ENCODE results near the gene CBX8. TPM values are rescaled to one million over a fixed set of nuclear protein-coding genes. Genes with fewer than 3 reads are reported as not detected.
A peak's percentile ranks its signal among the peaks of the same experiment; 100 is the strongest.

The CBX8 gene
- total and polyA plus RNA-seq, 2 of the 13 experiments (the other 11 are each of a cell fraction or from before 2014, with no cell fraction given), result 0.34 to 12.6 TPM

DNA sequence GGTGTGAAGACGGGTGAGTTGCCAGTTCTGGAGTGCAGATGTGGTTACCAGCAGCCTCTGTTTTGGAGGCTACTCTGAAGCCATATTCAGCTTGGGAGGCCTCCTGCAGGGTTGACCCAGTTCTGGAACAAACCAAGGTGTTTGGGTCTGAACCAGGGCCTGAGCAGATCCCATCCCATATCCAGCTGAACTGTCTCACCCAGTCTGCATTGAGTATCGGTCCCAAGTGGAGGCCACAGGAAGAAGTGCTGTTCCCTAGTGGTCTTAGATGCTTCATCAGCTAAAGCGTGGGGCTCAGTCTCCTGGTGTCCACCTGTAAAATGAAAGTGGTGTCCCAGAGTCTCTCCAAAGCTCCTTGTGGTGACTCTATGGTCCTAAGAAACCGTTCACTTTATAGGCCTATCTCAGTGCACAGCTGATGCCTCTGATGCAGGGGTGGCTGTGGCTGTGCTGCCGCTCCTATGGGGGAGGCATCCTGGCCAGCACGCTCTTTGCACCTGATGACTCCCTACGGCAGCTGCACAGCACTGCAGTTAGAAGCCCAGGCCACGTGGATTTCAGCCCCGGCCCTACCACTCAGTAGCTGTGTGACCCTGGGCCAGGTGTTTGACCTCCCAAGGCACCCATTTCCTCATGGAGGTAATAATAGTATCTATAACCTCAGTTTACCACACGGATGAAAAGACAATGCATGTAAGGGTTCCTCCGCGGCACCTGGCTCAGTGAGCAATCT, 21.3 kb upstream of the CBX8 start (continued):
- TF ChIP-seq ZNF616 (CRISPR knock-in tag; IDR thresholded peaks at IDR 0.05; ENCODE audit: low read depth), result no peak
- TF ChIP-seq CAMTA2 (CRISPR knock-in tag; IDR thresholded peaks at IDR 0.05; ENCODE audit: borderline replicate concordance), result no peak
- peak; percentile 41 for TF ChIP-seq STAG1 (CRISPR knock-in tag; IDR thresholded peaks at IDR 0.05)
- TF ChIP-seq IRF2 (CRISPR knock-in tag; IDR thresholded peaks at IDR 0.05), result peak; percentile 72; the same call in 1 of the 2 replicates
- no peak for TF ChIP-seq POLR2AphosphoS2 (IDR thresholded peaks at IDR 0.05; ENCODE audit: low read depth, low read length)
- TF ChIP-seq ZNF383 (CRISPR knock-in tag; IDR thresholded peaks at IDR 0.05; ENCODE audit: borderline replicate concordance), result no peak
- TF ChIP-seq, protein P1, sequence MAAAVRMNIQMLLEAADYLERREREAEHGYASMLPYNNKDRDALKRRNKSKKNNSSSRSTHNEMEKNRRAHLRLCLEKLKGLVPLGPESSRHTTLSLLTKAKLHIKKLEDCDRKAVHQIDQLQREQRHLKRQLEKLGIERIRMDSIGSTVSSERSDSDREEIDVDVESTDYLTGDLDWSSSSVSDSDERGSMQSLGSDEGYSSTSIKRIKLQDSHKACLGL (CRISPR knock-in tag; IDR thresholded peaks at IDR 0.05), result peak; percentile 53; the same call in 1 of the 2 replicates
- TF ChIP-seq ZNF567 (CRISPR knock-in tag; IDR thresholded peaks at IDR 0.05; ENCODE audit: borderline replicate concordance), result no peak
- TF ChIP-seq GATA4 (IDR thresholded peaks at IDR 0.05; ENCODE audit: borderline replicate concordance, low read depth), result no peak
- TF ChIP-seq MED13 (CRISPR knock-in tag; IDR thresholded peaks at IDR 0.05), result no peak
- TF ChIP-seq, protein P2, sequence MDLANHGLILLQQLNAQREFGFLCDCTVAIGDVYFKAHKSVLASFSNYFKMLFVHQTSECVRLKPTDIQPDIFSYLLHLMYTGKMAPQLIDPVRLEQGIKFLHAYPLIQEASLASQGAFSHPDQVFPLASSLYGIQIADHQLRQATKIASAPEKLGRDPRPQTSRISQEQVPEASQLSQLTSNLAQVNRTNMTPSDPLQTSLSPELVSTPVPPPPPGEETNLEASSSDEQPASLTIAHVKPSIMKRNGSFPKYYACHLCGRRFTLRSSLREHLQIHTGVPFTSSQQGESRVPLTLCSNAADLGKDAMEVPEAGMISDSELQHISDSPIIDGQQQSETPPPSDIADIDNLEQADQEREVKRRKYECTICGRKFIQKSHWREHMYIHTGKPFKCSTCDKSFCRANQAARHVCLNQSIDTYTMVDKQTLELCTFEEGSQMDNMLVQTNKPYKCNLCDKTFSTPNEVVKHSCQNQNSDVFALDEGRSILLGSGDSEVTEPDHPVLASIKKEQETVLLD (CRISPR knock-in tag; IDR thresholded peaks at IDR 0.05; ENCODE audit: low read depth), result no peak
- no peak; the same call in none of the 2 replicates for TF ChIP-seq MTA1 (CRISPR knock-in tag; IDR thresholded peaks at IDR 0.05; ENCODE audit: borderline replicate concordance)
- TF ChIP-seq, protein P3, sequence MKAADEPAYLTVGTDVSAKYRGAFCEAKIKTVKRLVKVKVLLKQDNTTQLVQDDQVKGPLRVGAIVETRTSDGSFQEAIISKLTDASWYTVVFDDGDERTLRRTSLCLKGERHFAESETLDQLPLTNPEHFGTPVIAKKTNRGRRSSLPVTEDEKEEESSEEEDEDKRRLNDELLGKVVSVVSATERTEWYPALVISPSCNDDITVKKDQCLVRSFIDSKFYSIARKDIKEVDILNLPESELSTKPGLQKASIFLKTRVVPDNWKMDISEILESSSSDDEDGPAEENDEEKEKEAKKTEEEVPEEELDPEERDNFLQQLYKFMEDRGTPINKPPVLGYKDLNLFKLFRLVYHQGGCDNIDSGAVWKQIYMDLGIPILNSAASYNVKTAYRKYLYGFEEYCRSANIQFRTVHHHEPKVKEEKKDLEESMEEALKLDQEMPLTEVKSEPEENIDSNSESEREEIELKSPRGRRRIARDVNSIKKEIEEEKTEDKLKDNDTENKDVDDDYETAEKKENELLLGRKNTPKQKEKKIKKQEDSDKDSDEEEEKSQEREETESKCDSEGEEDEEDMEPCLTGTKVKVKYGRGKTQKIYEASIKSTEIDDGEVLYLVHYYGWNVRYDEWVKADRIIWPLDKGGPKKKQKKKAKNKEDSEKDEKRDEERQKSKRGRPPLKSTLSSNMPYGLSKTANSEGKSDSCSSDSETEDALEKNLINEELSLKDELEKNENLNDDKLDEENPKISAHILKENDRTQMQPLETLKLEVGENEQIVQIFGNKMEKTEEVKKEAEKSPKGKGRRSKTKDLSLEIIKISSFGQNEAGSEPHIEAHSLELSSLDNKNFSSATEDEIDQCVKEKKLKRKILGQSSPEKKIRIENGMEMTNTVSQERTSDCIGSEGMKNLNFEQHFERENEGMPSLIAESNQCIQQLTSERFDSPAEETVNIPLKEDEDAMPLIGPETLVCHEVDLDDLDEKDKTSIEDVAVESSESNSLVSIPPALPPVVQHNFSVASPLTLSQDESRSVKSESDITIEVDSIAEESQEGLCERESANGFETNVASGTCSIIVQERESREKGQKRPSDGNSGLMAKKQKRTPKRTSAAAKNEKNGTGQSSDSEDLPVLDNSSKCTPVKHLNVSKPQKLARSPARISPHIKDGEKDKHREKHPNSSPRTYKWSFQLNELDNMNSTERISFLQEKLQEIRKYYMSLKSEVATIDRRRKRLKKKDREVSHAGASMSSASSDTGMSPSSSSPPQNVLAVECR (CRISPR knock-in tag; IDR thresholded peaks at IDR 0.05; ENCODE audit: borderline replicate concordance), result no peak; the same call in 1 of the 2 replicates
- TF ChIP-seq, protein P4, sequence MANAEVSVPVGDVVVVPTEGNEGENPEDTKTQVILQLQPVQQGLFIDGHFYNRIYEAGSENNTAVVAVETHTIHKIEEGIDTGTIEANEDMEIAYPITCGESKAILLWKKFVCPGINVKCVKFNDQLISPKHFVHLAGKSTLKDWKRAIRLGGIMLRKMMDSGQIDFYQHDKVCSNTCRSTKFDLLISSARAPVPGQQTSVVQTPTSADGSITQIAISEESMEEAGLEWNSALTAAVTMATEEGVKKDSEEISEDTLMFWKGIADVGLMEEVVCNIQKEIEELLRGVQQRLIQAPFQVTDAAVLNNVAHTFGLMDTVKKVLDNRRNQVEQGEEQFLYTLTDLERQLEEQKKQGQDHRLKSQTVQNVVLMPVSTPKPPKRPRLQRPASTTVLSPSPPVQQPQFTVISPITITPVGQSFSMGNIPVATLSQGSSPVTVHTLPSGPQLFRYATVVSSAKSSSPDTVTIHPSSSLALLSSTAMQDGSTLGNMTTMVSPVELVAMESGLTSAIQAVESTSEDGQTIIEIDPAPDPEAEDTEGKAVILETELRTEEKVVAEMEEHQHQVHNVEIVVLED (CRISPR knock-in tag; IDR thresholded peaks at IDR 0.05; ENCODE audit: borderline replicate concordance), result no peak
- no peak for TF ChIP-seq SETDB1 (CRISPR knock-in tag; IDR thresholded peaks at IDR 0.05; ENCODE audit: borderline replicate concordance)
- no peak for TF ChIP-seq REXO4 (CRISPR knock-in tag; IDR thresholded peaks at IDR 0.05; ENCODE audit: borderline replicate concordance)
- no peak for TF ChIP-seq JUNB (CRISPR knock-in tag; IDR thresholded peaks at IDR 0.05; ENCODE audit: borderline replicate concordance)
- 0 out of 2 replicates have a peak, but pooled peaks have one; percentile 12 for TF ChIP-seq TARDBP (CRISPR knock-in tag; IDR thresholded peaks at IDR 0.05)
- TF ChIP-seq ZMYM3 (CRISPR knock-in tag; IDR thresholded peaks at IDR 0.05), result peak; percentile 51
- TF ChIP-seq, protein P5, sequence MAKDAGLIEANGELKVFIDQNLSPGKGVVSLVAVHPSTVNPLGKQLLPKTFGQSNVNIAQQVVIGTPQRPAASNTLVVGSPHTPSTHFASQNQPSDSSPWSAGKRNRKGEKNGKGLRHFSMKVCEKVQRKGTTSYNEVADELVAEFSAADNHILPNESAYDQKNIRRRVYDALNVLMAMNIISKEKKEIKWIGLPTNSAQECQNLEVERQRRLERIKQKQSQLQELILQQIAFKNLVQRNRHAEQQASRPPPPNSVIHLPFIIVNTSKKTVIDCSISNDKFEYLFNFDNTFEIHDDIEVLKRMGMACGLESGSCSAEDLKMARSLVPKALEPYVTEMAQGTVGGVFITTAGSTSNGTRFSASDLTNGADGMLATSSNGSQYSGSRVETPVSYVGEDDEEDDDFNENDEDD (CRISPR knock-in tag; IDR thresholded peaks at IDR 0.05; ENCODE audit: borderline replicate concordance), result peak; percentile 62; the same call in 1 of the 2 replicates

All from HepG2 (cell line).